Smooth muscle cell (in vitro differentiated cells): ENCODE measurements around the gene DGKQ. TPM values are rescaled to one million over a fixed set of nuclear protein-coding genes. Genes with fewer than 3 reads are reported as not detected.

Source experiments
- DNase-seq: peaks from one replicate; lab custom pipeline; 2025; ENCODE audit not compliant: unreplicated experiment; lab: John Stamatoyannopoulos, UW
- H2AFZ ChIP-seq: fragments of 200-600 bp; sonication (generic); 2 replicates; pipeline ENCODE4 v1.6.0; 2016; ENCODE audit warnings: antibody characterized with exemption, low read depth, mild to moderate bottlenecking
- H3F3A ChIP-seq: fragments of 200-600 bp; sonication (generic); 2 replicates; pipeline ENCODE4 v1.6.0; 2017; ENCODE audit warnings: antibody characterized with exemption, low read depth
- H3K27ac ChIP-seq: fragments of 200-600 bp; sonication (generic); 2 replicates; pipeline ENCODE4 v1.5.1; 2016; ENCODE audit warnings: low read depth, mild to moderate bottlenecking
- H3K27me3 ChIP-seq: fragments of 200-600 bp; sonication (generic); 2 replicates; pipeline ENCODE4 v1.6.1; 2016; ENCODE audit warnings: low read depth, mild to moderate bottlenecking
- H3K36me3 ChIP-seq: fragments of 200-600 bp; sonication (generic); 2 replicates; pipeline ENCODE4 v1.5.1; 2016; ENCODE audit warnings: low read depth
- H3K4me1 ChIP-seq: fragments of 200-600 bp; sonication (generic); 2 replicates; pipeline ENCODE4 v1.5.1; 2016; ENCODE audit warnings: low read depth
- H3K4me2 ChIP-seq: fragments of 200-600 bp; sonication (generic); 2 replicates; pipeline ENCODE4 v1.6.0; 2016; ENCODE audit warnings: mild to moderate bottlenecking
- H3K4me3 ChIP-seq: fragments of 200-600 bp; sonication (generic); 2 replicates; pipeline ENCODE4 v1.5.1; 2016; ENCODE audit warnings: mild to moderate bottlenecking
- H3K79me2 ChIP-seq: fragments of 200-600 bp; sonication (generic); 2 replicates; pipeline ENCODE4 v1.6.0; 2016; ENCODE audit warnings: low read depth, mild to moderate bottlenecking
- H3K9ac ChIP-seq: fragments of 200-600 bp; sonication (generic); 2 replicates; pipeline ENCODE4 v1.6.0; 2016; ENCODE audit warnings: low read depth
- H3K9me3 ChIP-seq: fragments of 200-600 bp; sonication (generic); replicated peaks from 2 replicates; pipeline ENCODE4 v1.5.1; 2016; ENCODE audit warnings: low read depth
- H4K20me1 ChIP-seq: fragments of 200-600 bp; sonication (generic); 2 replicates; pipeline ENCODE4 v1.6.0; 2016; ENCODE audit warnings: low read depth
- WGBS: methylation state at CpG from one replicate; pipeline ENCODE4 v1.1.7; 2016; ENCODE audit warnings: low lambda C conversion rate; 5-methylcytosine and 5-hydroxymethylcytosine counted together
- polyA plus RNA-seq: library from polyadenylated mRNA; unstranded; fragments of >200 nt; fragmentation: Nextera tagmentation; extraction: Ambion mirVana; gene quantifications from 2 replicates; pipeline ENCODE4 v1.2.1, GENCODE V29; 2016
- total RNA-seq: library from RNA; depleted of rRNA; stranded (reverse); fragments of >200 nt; gene quantifications from 2 replicates; pipeline ENCODE4 v1.2.3, GENCODE V29; 2014
- TF ChIP-seq, protein P1 (sequence below): fragments of 200-600 bp; sonication (generic); IDR thresholded peaks from 2 replicates; pipeline ENCODE4 v1.5.1; 2017; ENCODE audit warnings: borderline replicate concordance, mild to moderate bottlenecking, antibody characterized with exemption; ENCODE audit not compliant: insufficient read depth, poor library complexity, severe bottlenecking

DGKQ gene
- total and polyA plus RNA-seq, 2 experiments from 2014 or later = 4.2 to 16.2 TPM

DNA sequence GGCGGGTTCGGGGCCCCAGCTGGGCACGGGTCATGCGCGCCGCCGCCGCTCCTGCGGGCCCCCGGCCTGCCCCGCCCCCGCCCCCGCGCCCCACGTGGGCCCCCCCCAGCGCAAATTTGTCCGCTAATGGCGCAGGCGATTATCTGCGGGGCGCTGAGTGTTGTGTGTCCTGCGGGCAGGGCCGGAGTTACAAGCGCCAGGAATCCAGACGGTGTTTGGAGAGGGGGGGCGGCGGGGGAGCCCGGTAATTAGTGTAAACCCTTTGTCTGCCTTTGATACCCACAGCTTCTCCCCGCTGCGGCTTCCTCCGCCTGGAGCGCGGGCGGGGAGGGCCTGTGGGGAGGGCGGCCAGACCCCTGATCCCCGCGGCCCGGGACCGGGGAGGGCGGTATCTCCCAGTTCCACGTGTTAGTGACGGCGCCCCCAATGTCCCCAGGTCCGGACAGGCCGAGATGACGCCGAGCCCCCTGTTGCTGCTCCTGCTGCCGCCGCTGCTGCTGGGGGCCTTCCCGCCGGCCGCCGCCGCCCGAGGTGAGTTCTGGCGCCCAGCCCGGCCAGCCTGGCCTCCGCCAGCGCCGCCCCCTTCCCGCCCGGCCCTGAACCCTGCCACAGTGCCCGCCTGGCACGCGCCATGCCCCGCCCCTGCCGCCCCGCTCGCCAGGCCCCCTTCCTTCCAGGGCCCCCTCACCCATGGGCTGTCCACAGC lies 38.8 kb upstream of the DGKQ start:
- no peak overlapping the region for H2AFZ ChIP-seq
- TF ChIP-seq, protein P1, sequence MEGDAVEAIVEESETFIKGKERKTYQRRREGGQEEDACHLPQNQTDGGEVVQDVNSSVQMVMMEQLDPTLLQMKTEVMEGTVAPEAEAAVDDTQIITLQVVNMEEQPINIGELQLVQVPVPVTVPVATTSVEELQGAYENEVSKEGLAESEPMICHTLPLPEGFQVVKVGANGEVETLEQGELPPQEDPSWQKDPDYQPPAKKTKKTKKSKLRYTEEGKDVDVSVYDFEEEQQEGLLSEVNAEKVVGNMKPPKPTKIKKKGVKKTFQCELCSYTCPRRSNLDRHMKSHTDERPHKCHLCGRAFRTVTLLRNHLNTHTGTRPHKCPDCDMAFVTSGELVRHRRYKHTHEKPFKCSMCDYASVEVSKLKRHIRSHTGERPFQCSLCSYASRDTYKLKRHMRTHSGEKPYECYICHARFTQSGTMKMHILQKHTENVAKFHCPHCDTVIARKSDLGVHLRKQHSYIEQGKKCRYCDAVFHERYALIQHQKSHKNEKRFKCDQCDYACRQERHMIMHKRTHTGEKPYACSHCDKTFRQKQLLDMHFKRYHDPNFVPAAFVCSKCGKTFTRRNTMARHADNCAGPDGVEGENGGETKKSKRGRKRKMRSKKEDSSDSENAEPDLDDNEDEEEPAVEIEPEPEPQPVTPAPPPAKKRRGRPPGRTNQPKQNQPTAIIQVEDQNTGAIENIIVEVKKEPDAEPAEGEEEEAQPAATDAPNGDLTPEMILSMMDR = no peak
- no peaks in the 10 kb centered on the region for H3K79me2 ChIP-seq
- no peak overlapping the region for H3K27ac ChIP-seq
- peaks cover 9% of the 10 kb centered on the region for H3F3A ChIP-seq
- H3K9me3 ChIP-seq = no peaks in the 10 kb centered on the region
- H3K9ac ChIP-seq = no peak overlapping the region
- 5% methylated on average over 26 of the region's 69 CpGs for WGBS
- peak overlapping the region; percentile 50 for H3K4me3 ChIP-seq
- H3K36me3 ChIP-seq = no peaks in the 10 kb centered on the region
- H4K20me1 ChIP-seq = peaks cover 50% of the 10 kb centered on the region
- peak overlapping the region; percentile 90 for H3K4me2 ChIP-seq
- H3K27me3 ChIP-seq = peaks cover 21% of the 10 kb centered on the region
- peaks cover 12% of the 10 kb centered on the region for H3K4me1 ChIP-seq
- no peak for DNase-seq

DNA sequence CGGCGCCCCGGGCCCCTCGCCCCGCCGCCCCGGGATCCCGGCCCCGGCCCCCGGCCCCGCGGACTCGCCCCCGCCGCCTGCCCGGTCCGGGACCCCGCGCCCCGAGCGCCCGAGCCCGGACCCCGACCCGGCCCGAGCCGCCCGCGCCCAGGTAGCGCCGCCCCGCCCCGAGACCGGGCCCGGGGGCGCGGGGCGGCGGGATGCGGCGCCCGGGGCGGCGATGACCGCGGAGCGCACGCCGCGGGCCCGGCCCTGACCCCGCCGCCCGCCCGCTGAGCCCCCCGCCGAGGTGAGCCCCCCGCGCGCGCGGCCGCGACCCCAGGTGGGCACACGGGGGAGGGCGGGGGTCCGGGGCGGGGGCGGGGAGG lies 38.3 kb upstream of the DGKQ start:
- Histone ChIP-seq H3K79me2 (no peaks in the 10 kb centered on the region), H3K36me3 (no peaks in the 10 kb centered on the region), H2AFZ (no peak overlapping the region), H3K4me2 (no peak overlapping the region), H3K27me3 (peaks cover 26% of the 10 kb centered on the region), H3F3A (peaks cover 9% of the 10 kb centered on the region), H4K20me1 (peaks cover 45% of the 10 kb centered on the region), H3K9ac (no peak overlapping the region), H3K4me3 (no peak overlapping the region), H3K9me3 (no peaks in the 10 kb centered on the region), H3K4me1 (peaks cover 12% of the 10 kb centered on the region), H3K27ac (no peak overlapping the region)
- WGBS = no CpG with 5 or more reads among the region's 69 CpGs
- no peak for DNase-seq
- TF ChIP-seq, protein P1 = no peak

DNA sequence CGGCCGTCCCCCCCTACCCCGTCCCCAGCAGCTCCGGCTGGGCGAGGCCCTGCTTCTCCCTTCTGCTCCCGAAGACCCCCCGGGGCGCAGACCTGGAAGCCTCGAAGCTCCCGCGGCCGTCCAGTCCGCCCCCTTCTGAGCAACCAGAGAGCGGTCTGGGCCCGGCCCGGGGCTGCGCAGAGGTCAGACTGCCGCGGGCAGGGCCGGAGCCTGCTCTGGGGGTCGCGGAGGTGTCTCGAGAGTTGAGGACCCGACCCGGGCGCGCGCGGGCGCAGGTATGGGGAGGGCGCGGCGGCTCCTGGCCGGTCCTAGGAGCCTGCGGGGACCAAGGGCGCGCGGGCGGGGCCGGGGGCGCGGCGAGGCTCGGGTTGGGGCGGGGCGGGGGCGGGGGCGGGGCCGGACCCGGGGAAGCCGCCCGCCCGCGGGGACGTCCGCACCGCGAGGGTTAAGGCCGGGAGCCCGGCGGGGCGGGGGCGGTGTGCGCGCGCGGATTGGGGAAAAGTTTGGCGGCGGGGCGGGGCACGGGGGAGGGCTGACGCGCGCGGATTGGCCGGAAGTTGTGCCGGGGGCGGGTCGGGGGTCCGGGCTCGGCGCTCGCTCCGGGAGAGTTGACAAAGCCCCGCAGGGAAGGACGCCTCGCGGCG lies 37.8 kb upstream of the DGKQ start, which contains the start of gene FGFRL1:
TSS of gene FGFRL1 (plus strand) at position 605 of the 644 bp plus-strand sequence. CDS start 860 bp downstream, outside the sequence.
- peak within 1 kb of the TSS; percentile 57 for H3K4me3 ChIP-seq
- H2AFZ ChIP-seq = peak within 1 kb of the TSS; percentile 75
- H3K36me3 ChIP-seq = no peaks in the 10 kb centered on the region
- DNase-seq = peak; percentile 85
- peaks cover 31% of the 10 kb centered on the region for H3K27me3 ChIP-seq
- H3K79me2 ChIP-seq = no peaks in the 10 kb centered on the region
- H3K4me2 ChIP-seq = peak within 1 kb of the TSS; percentile 91
- H3K4me1 ChIP-seq = peaks cover 12% of the 10 kb centered on the region
- H3F3A ChIP-seq = peaks cover 9% of the 10 kb centered on the region
- WGBS = under 1% methylated on average over 32 of the region's 89 CpGs
- TF ChIP-seq, protein P1 = no peak
- no peak within 1 kb of the TSS for H3K9ac ChIP-seq
- peaks cover 40% of the 10 kb centered on the region for H4K20me1 ChIP-seq
- H3K9me3 ChIP-seq = no peaks in the 10 kb centered on the region
- H3K27ac ChIP-seq = peak within 1 kb of the TSS; percentile 65
